Thyroid gland (tissue), 4 donors: ENCODE measurements around the gene LKAAEAR1. TPM values are rescaled to one million over a fixed set of nuclear protein-coding genes. Genes with fewer than 3 reads are reported as not detected.
"Not testable (repeated sequence)": the region's sequence is repeated elsewhere in the genome, so short reads cannot be mapped to it uniquely, and the experiment has no call there.

Experiments
- DNase-seq, 2 donors: peaks; one replicate each; pipeline ENCODE4 v3.0.0-alpha.2; 2019
- H3K27ac ChIP-seq, 3 donors: fragments of 200-600 bp; sonication (generic); 1 replicate in 2 of 3; 2 replicates in 1 of 3; pipeline ENCODE4 v1.5.1; 2016 to 2019; ENCODE audit warnings: mild to moderate bottlenecking in 1 of 3, moderate library complexity in 1 of 3
- H3K27me3 ChIP-seq: fragments of 200-600 bp; sonication (generic); one replicate; pipeline ENCODE4 v1.5.1; 2019
- H3K36me3 ChIP-seq, 2 donors: fragments of 200-600 bp; sonication (generic); one replicate each; pipeline ENCODE4 v1.5.1; 2016 to 2019
- H3K4me1 ChIP-seq, 2 donors: fragments of 200-600 bp; sonication (generic); one replicate each; pipeline ENCODE4 v1.5.1; 2017 to 2019
- H3K4me3 ChIP-seq, 3 donors: fragments of 200-600 bp; sonication (generic); replicated peaks in 1 of 3; 1 replicate in 2 of 3; 2 replicates in 1 of 3; pipeline ENCODE4 v1.5.1; 2016; ENCODE audit warnings: mild to moderate bottlenecking in 1 of 3
- H3K9me3 ChIP-seq: fragments of 200-600 bp; sonication (generic); one replicate; pipeline ENCODE4 v1.5.1; 2017
- CTCF ChIP-seq, 6 experiments: fragments of 200-600 bp in 3 of 6; fragments of 450-650 bp in 3 of 6; sonication (generic) in 3 of 6; IDR thresholded peaks; one replicate each; pipeline ENCODE4 v1.5.1; 2016 to 2019; ENCODE audit warnings: antibody characterized with exemption in 6 of 6, mild to moderate bottlenecking in 2 of 6, inconsistent platforms in 1 of 6, moderate library complexity in 1 of 6
- POLR2A ChIP-seq, 2 donors: fragments of 450-650 bp; IDR thresholded peaks; one replicate each; pipeline ENCODE4 v1.6.1; 2017; ENCODE audit warnings: antibody characterized with exemption in 2 of 2, mild to moderate bottlenecking in 2 of 2, moderate library complexity in 1 of 2
- WGBS, 2 donors: methylation state at CpG; one replicate each; pipeline ENCODE4 v1.1.5; 2017; 5-methylcytosine and 5-hydroxymethylcytosine counted together
- intact Hi-C: fragments of 100-400 bp; cut with DNase I; formaldehyde crosslinking; loops from one replicate; pipeline ENCODE4 v1.15.1; 2023
- total RNA-seq, 4 donors: library from RNA; depleted of rRNA; stranded (reverse); fragments of >200 nt; gene quantifications; one replicate each; pipeline ENCODE4 v1.2.3, GENCODE V29; 2016

The LKAAEAR1 gene
- total RNA-seq, 4 donors from 2014 or later = 1.3 to 1.7 TPM; not detected in 2

DNA sequence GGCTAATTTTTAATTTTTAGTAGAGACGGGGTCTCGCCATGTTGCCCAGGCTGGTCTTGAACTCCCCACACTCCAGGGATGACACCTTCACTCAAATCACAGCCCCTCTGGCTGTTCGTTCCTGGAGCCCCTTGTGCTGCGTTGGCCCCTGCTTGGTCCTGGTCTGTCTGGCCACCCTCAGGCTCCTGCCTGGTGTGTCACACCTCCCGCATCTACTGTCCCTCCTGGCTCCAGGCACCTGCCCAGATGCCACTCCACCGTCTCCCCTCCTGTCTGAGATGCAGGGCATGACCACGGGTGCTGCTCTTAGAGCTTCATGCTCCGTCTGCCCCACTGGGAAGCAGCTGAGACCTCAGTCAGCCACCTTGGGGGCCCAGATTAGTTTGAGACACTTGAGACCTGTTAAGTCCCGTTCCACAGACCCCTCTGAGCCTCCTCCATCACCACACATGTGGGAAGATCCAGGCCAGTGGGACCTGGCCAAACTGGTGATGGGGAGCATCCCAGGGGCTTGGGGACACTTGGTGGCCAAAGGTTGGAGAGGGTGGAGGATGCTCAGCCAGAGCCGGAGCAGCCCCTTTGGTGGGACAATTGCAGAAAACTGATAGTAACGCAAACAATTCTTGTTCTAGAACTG is 45.1 kb upstream of the LKAAEAR1 start:
- intact Hi-C loops = no loop called here
- no peaks in the 10 kb centered on the region for H3K4me1 ChIP-seq
- H3K4me3 ChIP-seq = no peak overlapping the region
- no peak for TF ChIP-seq CTCF (IDR thresholded peaks at IDR 0.05)
- TF ChIP-seq POLR2A (IDR thresholded peaks at IDR 0.05) = no peak
- H3K27ac ChIP-seq = no peak overlapping the region
- H3K27me3 ChIP-seq = no peaks in the 10 kb centered on the region
- H3K9me3 ChIP-seq = no peaks in the 10 kb centered on the region
- H3K36me3 ChIP-seq = no peaks in the 10 kb centered on the region
- DNase-seq = no peak
- 84 to 92% methylated on average over 8 to 11 of the region's 11 CpGs for WGBS, 2 donors

DNA sequence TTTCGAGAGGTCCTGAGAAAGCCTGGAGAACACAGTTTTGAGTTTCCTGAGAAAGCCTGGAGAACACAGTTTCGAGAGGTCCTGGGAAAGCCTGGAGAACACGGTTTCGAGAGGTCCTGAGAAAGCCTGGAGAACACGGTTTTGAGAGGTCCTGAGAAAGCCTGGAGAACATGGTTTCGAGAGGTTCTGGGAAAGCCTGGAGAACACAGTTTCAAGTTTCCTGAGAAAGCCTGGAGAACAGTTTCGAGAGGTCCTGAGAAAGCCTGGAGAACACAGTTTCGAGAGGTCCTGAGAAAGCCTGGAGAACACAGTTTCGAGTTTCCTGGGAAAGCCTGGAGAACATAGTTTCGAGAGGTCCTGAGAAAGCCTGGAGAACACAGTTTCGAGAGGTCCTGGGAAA is 39.3 kb upstream of the LKAAEAR1 start:
- H3K27me3 ChIP-seq, DNase-seq, H3K9me3 ChIP-seq, H3K4me3 ChIP-seq, H3K36me3 ChIP-seq, H3K4me1 ChIP-seq, intact Hi-C loops, H3K27ac ChIP-seq: not testable (repeated sequence)
- 84% methylated on average over 11 of the region's 11 CpGs for WGBS, 2 donors

- H3K4me3 ChIP-seq, H3K27me3 ChIP-seq, H3K27ac ChIP-seq, H3K9me3 ChIP-seq, H3K36me3 ChIP-seq, DNase-seq, intact Hi-C loops, H3K4me1 ChIP-seq: not testable (repeated sequence)
- 82 to 84% methylated on average over 11 of the region's 11 CpGs for WGBS, 2 donors
Measured at GRCh38 chr20:64122927-64123326, 38.7 kb upstream of the LKAAEAR1 start.

- intact Hi-C loops = no loop called here
Measured at GRCh38 chr20:64121586-64121985, 37.4 kb upstream of the LKAAEAR1 start.

DNA sequence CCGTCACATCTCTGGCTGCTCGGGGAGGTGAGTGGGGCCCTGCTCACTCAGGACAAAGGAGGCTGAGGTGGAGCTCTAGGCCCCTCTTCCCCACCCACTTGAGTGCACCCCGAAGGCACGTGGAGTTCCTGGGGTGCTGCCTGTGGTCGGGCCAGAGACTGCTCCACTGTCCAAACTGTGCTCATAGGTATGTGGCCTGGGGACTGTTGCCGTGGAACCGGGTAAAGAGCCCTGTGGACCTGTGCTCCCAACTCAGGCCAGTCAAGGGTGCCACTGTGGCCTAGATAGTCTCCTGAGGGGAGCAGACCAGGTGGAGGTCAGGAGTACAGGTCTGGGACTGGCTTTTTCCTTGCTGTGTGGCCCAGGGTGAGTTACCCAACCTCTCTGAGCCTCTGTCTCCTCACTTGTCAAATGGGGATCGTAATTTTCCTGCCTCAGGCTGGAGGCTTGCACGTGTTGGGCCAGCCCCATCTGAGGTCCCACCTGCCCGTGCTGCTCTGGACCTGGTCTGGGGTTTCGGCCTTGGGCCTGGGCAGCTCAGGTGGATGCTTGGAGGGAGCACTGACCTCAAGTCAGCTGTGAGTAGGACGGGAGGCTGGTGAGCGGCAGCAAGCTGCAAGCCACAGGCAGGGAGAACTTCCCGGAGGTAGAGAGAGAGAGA is 35.6 kb upstream of the LKAAEAR1 start:
- no peaks in the 10 kb centered on the region for H3K27me3 ChIP-seq
- no peaks in the 10 kb centered on the region for H3K9me3 ChIP-seq
- intact Hi-C loops = no loop called here
- TF ChIP-seq CTCF (IDR thresholded peaks at IDR 0.05) (no peak), POLR2A (IDR thresholded peaks at IDR 0.05) (no peak)
- DNase-seq = no peak
- no peaks in the 10 kb centered on the region for H3K4me1 ChIP-seq
- H3K4me3 ChIP-seq = no peak overlapping the region
- no peaks in the 10 kb centered on the region for H3K36me3 ChIP-seq
- no peak overlapping the region for H3K27ac ChIP-seq
- WGBS, 2 donors = 42% methylated on average over 8 of the region's 14 CpGs; no CpG with 5 or more reads in 1 of the 2 donors

More at GRCh38 chr20:64121586-64121985, 37.4 kb upstream of the LKAAEAR1 start:
- Histone ChIP-seq H3K4me1 (no peaks in the 10 kb centered on the region), H3K9me3 (no peaks in the 10 kb centered on the region), H3K27me3 (no peaks in the 10 kb centered on the region), H3K27ac (no peak overlapping the region), H3K36me3 (no peaks in the 10 kb centered on the region), H3K4me3 (no peak overlapping the region)
- 87 to 91% methylated on average over 12 of the region's 12 CpGs for WGBS, 2 donors
- TF ChIP-seq POLR2A (IDR thresholded peaks at IDR 0.05) = no peak
- no peak for TF ChIP-seq CTCF (IDR thresholded peaks at IDR 0.05)
- no peak for DNase-seq

DNA sequence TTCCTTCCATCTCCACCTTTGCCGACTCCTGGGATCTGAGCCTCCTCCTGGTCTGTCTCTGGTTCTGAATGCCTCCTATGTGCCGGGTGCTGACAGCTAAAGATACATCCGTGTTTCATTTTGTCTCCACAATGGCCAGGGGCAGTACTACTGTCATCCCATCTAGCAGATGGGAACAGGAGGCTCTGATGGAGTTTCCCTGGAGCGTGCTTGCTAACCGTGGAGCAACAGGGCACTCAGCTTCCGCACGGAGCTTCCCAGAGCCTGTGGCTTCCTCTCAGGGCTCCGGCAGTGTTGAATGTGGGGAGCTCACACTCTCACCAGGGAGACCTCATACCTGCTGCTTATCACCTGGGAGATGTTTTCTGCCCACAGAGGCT is 35.1 kb upstream of the LKAAEAR1 start:
- Histone ChIP-seq H3K27me3 (no peaks in the 10 kb centered on the region), H3K4me3 (no peak overlapping the region), H3K27ac (no peak overlapping the region), H3K36me3 (no peaks in the 10 kb centered on the region), H3K9me3 (no peaks in the 10 kb centered on the region), H3K4me1 (no peaks in the 10 kb centered on the region)
- no peak for DNase-seq
- 85 to 89% methylated on average over 7 to 8 of the region's 8 CpGs for whole genome bisulfite sequencing, 2 donors
- intact Hi-C loops = no loop called here
- no peak for TF ChIP-seq POLR2A (IDR thresholded peaks at IDR 0.05)
- TF ChIP-seq CTCF (IDR thresholded peaks at IDR 0.05) = no peak

DNA sequence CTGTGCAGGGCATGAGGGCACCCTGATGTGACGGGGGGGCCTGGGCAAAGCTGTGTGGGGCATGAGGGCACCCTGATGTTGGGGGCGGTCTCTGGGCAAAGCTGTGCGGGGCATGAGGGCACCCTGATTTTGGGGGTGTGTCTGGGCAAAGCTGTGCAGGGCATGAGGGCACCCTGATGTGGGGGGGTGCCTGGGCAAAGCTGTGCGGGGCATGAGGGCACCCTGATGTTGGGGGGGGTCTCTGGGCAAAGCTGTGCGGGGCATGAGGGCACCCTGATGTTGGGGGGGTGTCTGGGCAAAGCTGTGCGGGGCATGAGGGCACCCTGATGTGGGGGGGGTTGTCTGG is 33.2 kb upstream of the LKAAEAR1 start:
- H3K9me3 ChIP-seq, H3K36me3 ChIP-seq, H3K27me3 ChIP-seq, DNase-seq, intact Hi-C loops, H3K4me3 ChIP-seq, H3K4me1 ChIP-seq, H3K27ac ChIP-seq: not testable (repeated sequence)
- no CpG with 5 or more reads among the region's 6 CpGs for WGBS, 2 donors
